DND-41 (cell line): ENCODE data around the gene PRPSAP2.

Experiments
- ATAC-seq: fragments of 200-7000 bp; cut with Tn5 transposase; 3 replicates; pipeline ENCODE4 v1.9.1; 2021; ENCODE audit warnings: low read depth; ENCODE audit not compliant: insufficient read depth
- DNase-seq: peaks from one replicate; pipeline ENCODE4 v3.0.0-alpha.2; 2020
- H2AFZ ChIP-seq: 2 replicates; pipeline ENCODE4 v1.6.0; 2012; ENCODE audit warnings: low read depth, low read length
- H3K27ac ChIP-seq: 2 replicates; pipeline ENCODE4 v1.5.1; 2012; ENCODE audit warnings: low read length, inconsistent platforms
- H3K27me3 ChIP-seq: fragments of 200-600 bp; sonication (generic); 2 replicates; pipeline ENCODE4 v1.6.0; 2012; ENCODE audit warnings: low read length, mild to moderate bottlenecking, inconsistent platforms; ENCODE audit not compliant: insufficient read depth, poor library complexity
- H3K36me3 ChIP-seq: 2 replicates; pipeline ENCODE4 v1.5.1; 2012; ENCODE audit warnings: low read length, inconsistent platforms; ENCODE audit not compliant: insufficient read depth
- H3K4me1 ChIP-seq: 2 replicates; pipeline ENCODE4 v1.5.1; 2012; ENCODE audit warnings: mild to moderate bottlenecking, low read length; ENCODE audit not compliant: insufficient read depth
- H3K4me2 ChIP-seq: 2 replicates; pipeline ENCODE4 v1.6.0; 2012; ENCODE audit warnings: mild to moderate bottlenecking, moderate library complexity, low read length, inconsistent platforms; ENCODE audit not compliant: insufficient read depth
- H3K4me3 ChIP-seq, 2 experiments: fragments of 200-600 bp in 1 of 2; shearing (Covaris generic) in 1 of 2; 2 replicates each; pipeline ENCODE4 v1.5.1; 2012 to 2016; ENCODE audit warnings: inconsistent platforms in 2 of 2, low read length in 2 of 2, mild to moderate bottlenecking in 2 of 2, low read depth in 1 of 2, moderate library complexity in 1 of 2
- H3K79me2 ChIP-seq: 2 replicates; pipeline ENCODE4 v1.6.0; 2012; ENCODE audit warnings: low read length, inconsistent platforms; ENCODE audit not compliant: insufficient read depth
- H3K9ac ChIP-seq: 2 replicates; pipeline ENCODE4 v1.6.0; 2012; ENCODE audit warnings: low read depth, mild to moderate bottlenecking, inconsistent platforms, low read length, moderate library complexity
- H3K9me3 ChIP-seq: 2 replicates; pipeline ENCODE4 v1.5.1; 2012; ENCODE audit warnings: low read length, moderate library complexity, mild to moderate bottlenecking, inconsistent platforms; ENCODE audit not compliant: insufficient read depth, severe bottlenecking
- H4K20me1 ChIP-seq: 2 replicates; pipeline ENCODE4 v1.6.0; 2012; ENCODE audit warnings: low read length; ENCODE audit not compliant: insufficient read depth
- CTCF ChIP-seq: IDR thresholded peaks from 2 replicates; pipeline ENCODE4 v1.5.1; 2012; ENCODE audit warnings: borderline replicate concordance, low read length, moderate library complexity, mild to moderate bottlenecking; ENCODE audit not compliant: poor library complexity, severe bottlenecking; ENCODE audit errors: extremely low read depth
- EZH2 ChIP-seq: IDR thresholded peaks from 3 replicates; pipeline ENCODE4 v1.6.1; 2012; ENCODE audit warnings: borderline replicate concordance, low read depth, mild to moderate bottlenecking, moderate library complexity, low read length, inconsistent platforms; ENCODE audit not compliant: severe bottlenecking

The PRPSAP2 gene

GRCh38 chr17:18889658-18890057 is 31.7 kb downstream of the PRPSAP2 start:
- Histone ChIP-seq H3K9me3 (no peaks in the 10 kb centered on the region), H3K36me3 (peaks cover 52% of the 10 kb centered on the region), H3K27ac (no peak overlapping the region), H3K27me3 (no peaks in the 10 kb centered on the region), H4K20me1 (no peaks in the 10 kb centered on the region), H3K4me2 (no peak overlapping the region), H3K79me2 (no peaks in the 10 kb centered on the region), H3K4me3 (no peak overlapping the region), H3K4me1 (no peaks in the 10 kb centered on the region), H3K9ac (no peak overlapping the region), H2AFZ (no peak overlapping the region)
- TF ChIP-seq CTCF (no peak), EZH2 (no peak)
- ATAC-seq (no peak), DNase-seq (no peak)

- Histone ChIP-seq H4K20me1 (no peaks in the 10 kb centered on the region), H3K27ac (no peak overlapping the region), H3K9ac (no peak overlapping the region), H3K4me1 (no peaks in the 10 kb centered on the region), H3K4me2 (no peak overlapping the region), H3K79me2 (no peaks in the 10 kb centered on the region), H3K4me3 (no peak overlapping the region), H3K9me3 (no peaks in the 10 kb centered on the region), H2AFZ (no peak overlapping the region), H3K36me3 (peaks cover 50% of the 10 kb centered on the region), H3K27me3 (no peaks in the 10 kb centered on the region)
- TF ChIP-seq CTCF (no peak), EZH2 (no peak)
- DNase-seq (no peak), ATAC-seq (no peak)
Measured at GRCh38 chr17:18891541-18891940, 33.6 kb downstream of the PRPSAP2 start.

- Histone ChIP-seq H3K36me3 (peaks cover 52% of the 10 kb centered on the region), H3K79me2 (no peaks in the 10 kb centered on the region), H4K20me1 (no peaks in the 10 kb centered on the region), H3K4me3 (no peak overlapping the region), H3K27ac (no peak overlapping the region), H3K9me3 (no peaks in the 10 kb centered on the region), H3K9ac (no peak overlapping the region), H3K4me2 (no peak overlapping the region), H3K4me1 (peaks cover 9% of the 10 kb centered on the region), H2AFZ (no peak overlapping the region), H3K27me3 (no peaks in the 10 kb centered on the region)
- TF ChIP-seq EZH2: no peak
- TF ChIP-seq CTCF: no peak
- ATAC-seq: no peak
- DNase-seq: no peak
Measured at GRCh38 chr17:18896146-18896545, 38.2 kb downstream of the PRPSAP2 start.

GRCh38 chr17:18896947-18897346 is 39.0 kb downstream of the PRPSAP2 start:
- H3K9me3 ChIP-seq: no peaks in the 10 kb centered on the region
- H3K4me1 ChIP-seq: peaks cover 17% of the 10 kb centered on the region
- H3K4me3 ChIP-seq: no peak overlapping the region
- H4K20me1 ChIP-seq: no peaks in the 10 kb centered on the region
- H2AFZ ChIP-seq: no peak overlapping the region
- no peak overlapping the region for H3K4me2 ChIP-seq
- H3K27me3 ChIP-seq: no peaks in the 10 kb centered on the region
- peaks cover 49% of the 10 kb centered on the region for H3K36me3 ChIP-seq
- no peak for TF ChIP-seq EZH2
- no peak for TF ChIP-seq CTCF
- no peaks in the 10 kb centered on the region for H3K79me2 ChIP-seq
- DNase-seq (no peak), ATAC-seq (no peak)
- H3K9ac ChIP-seq: no peak overlapping the region
- H3K27ac ChIP-seq: no peak overlapping the region
